Measurements from ENCODE around the gene LGALS1.

The LGALS1 gene

GRCh38 chr22:37676736-37677492, 1.5 kb downstream of the LGALS1 start:
- no peak for TF ChIP-seq CTCF (IDR thresholded peaks at IDR 0.05; ENCODE audit: low read length)
- no peak for TF ChIP-seq EZH2 (IDR thresholded peaks at IDR 0.05; ENCODE audit: borderline replicate concordance, low read length)
- peaks cover 36% of the 10 kb centered on the region for H3K4me1 ChIP-seq (ENCODE audit: insufficient read depth, low read length, severe bottlenecking)
- H3K79me2 ChIP-seq (ENCODE audit: insufficient read depth, low read length): no peaks in the 10 kb centered on the region
- H4K20me1 ChIP-seq (ENCODE audit: insufficient read depth, low read length): no peaks in the 10 kb centered on the region
- H3K4me2 ChIP-seq (ENCODE audit: low read length): peak overlapping the region; percentile 92
- H3K27me3 ChIP-seq (ENCODE audit: insufficient read depth, low read length): no peaks in the 10 kb centered on the region
- H2AFZ ChIP-seq (ENCODE audit: low read length): no peak overlapping the region
- no peaks in the 10 kb centered on the region for H3K9me3 ChIP-seq (ENCODE audit: low read length)
- H3K27ac ChIP-seq (ENCODE audit: low read depth, low read length, poor library complexity, severe bottlenecking): peak overlapping the region; percentile 92
- H3K36me3 ChIP-seq (ENCODE audit: insufficient read depth, low read length): no peaks in the 10 kb centered on the region
- H3K9me2 ChIP-seq (ENCODE audit: low read depth, low read length): no peaks in the 10 kb centered on the region
- no peaks in the 10 kb centered on the region for H3F3A ChIP-seq (ENCODE audit: insufficient read depth, low read length)
- peak overlapping the region; percentile 65 for H3K9ac ChIP-seq (ENCODE audit: low read length)
- H3K4me3 ChIP-seq (ENCODE audit: low read depth, low read length, poor library complexity, severe bottlenecking): peak overlapping the region; percentile 58

GRCh38 chr22:37677493-37677974, 2.1 kb downstream of the LGALS1 start:
- H3K9me3 ChIP-seq (ENCODE audit: low read length): no peaks in the 10 kb centered on the region
- H3K79me2 ChIP-seq (ENCODE audit: insufficient read depth, low read length): no peaks in the 10 kb centered on the region
- H3K27me3 ChIP-seq (ENCODE audit: insufficient read depth, low read length): no peaks in the 10 kb centered on the region
- H4K20me1 ChIP-seq (ENCODE audit: insufficient read depth, low read length): no peaks in the 10 kb centered on the region
- H2AFZ ChIP-seq (ENCODE audit: low read length): no peak overlapping the region
- no peaks in the 10 kb centered on the region for H3F3A ChIP-seq (ENCODE audit: insufficient read depth, low read length)
- H3K4me1 ChIP-seq (ENCODE audit: insufficient read depth, low read length, severe bottlenecking): peaks cover 36% of the 10 kb centered on the region
- H3K4me2 ChIP-seq (ENCODE audit: low read length): peak overlapping the region; percentile 92
- H3K9ac ChIP-seq (ENCODE audit: low read length): peak overlapping the region; percentile 65; the same call in 1 of the 2 replicates
- H3K36me3 ChIP-seq (ENCODE audit: insufficient read depth, low read length): no peaks in the 10 kb centered on the region
- H3K4me3 ChIP-seq (ENCODE audit: low read depth, low read length, poor library complexity, severe bottlenecking): peak overlapping the region; percentile 58
- TF ChIP-seq CTCF (IDR thresholded peaks at IDR 0.05; ENCODE audit: low read length) (no peak), EZH2 (IDR thresholded peaks at IDR 0.05; ENCODE audit: borderline replicate concordance, low read length) (no peak)
- H3K27ac ChIP-seq (ENCODE audit: low read depth, low read length, poor library complexity, severe bottlenecking): peak overlapping the region; percentile 92
- no peaks in the 10 kb centered on the region for H3K9me2 ChIP-seq (ENCODE audit: low read depth, low read length)

GRCh38 chr22:37678372-37678771, 2.9 kb downstream of the LGALS1 start:
- H3K4me3 ChIP-seq (ENCODE audit: low read depth, low read length, poor library complexity, severe bottlenecking): peak overlapping the region; percentile 58
- TF ChIP-seq CTCF (IDR thresholded peaks at IDR 0.05; ENCODE audit: low read length): no peak
- TF ChIP-seq EZH2 (IDR thresholded peaks at IDR 0.05; ENCODE audit: borderline replicate concordance, low read length): no peak
- peak overlapping the region; percentile 33; the same call in 1 of the 2 replicates for H3K4me2 ChIP-seq (ENCODE audit: low read length)
- H3K27ac ChIP-seq (ENCODE audit: low read depth, low read length, poor library complexity, severe bottlenecking): peak overlapping the region; percentile 92
- no peaks in the 10 kb centered on the region for H3K27me3 ChIP-seq (ENCODE audit: insufficient read depth, low read length)
- peaks cover 36% of the 10 kb centered on the region for H3K4me1 ChIP-seq (ENCODE audit: insufficient read depth, low read length, severe bottlenecking)
- no peaks in the 10 kb centered on the region for H3F3A ChIP-seq (ENCODE audit: insufficient read depth, low read length)
- no peak overlapping the region for H2AFZ ChIP-seq (ENCODE audit: low read length)
- H3K79me2 ChIP-seq (ENCODE audit: insufficient read depth, low read length): no peaks in the 10 kb centered on the region
- no peaks in the 10 kb centered on the region for H3K9me2 ChIP-seq (ENCODE audit: low read depth, low read length)
- no peaks in the 10 kb centered on the region for H3K36me3 ChIP-seq (ENCODE audit: insufficient read depth, low read length)
- H3K9me3 ChIP-seq (ENCODE audit: low read length): no peaks in the 10 kb centered on the region
- H3K9ac ChIP-seq (ENCODE audit: low read length): peak overlapping the region; percentile 26; the same call in 1 of the 2 replicates
- no peaks in the 10 kb centered on the region for H4K20me1 ChIP-seq (ENCODE audit: insufficient read depth, low read length)

All from OCI-LY1 (cell line).